Activated naive CD4-positive, alpha-beta T cell treated with Interleukin-2 at 50 U/mL for 16 hours (primary cell): ENCODE results near the gene PCBP1.
"Not testable (repeated sequence)": the region's sequence is repeated elsewhere in the genome, so short reads cannot be mapped to it uniquely, and the experiment has no call there.

Source experiments
- DNase-seq: peaks from one replicate; pipeline ENCODE4 v3.0.0-alpha.2; 2020

PCBP1 gene

DNA sequence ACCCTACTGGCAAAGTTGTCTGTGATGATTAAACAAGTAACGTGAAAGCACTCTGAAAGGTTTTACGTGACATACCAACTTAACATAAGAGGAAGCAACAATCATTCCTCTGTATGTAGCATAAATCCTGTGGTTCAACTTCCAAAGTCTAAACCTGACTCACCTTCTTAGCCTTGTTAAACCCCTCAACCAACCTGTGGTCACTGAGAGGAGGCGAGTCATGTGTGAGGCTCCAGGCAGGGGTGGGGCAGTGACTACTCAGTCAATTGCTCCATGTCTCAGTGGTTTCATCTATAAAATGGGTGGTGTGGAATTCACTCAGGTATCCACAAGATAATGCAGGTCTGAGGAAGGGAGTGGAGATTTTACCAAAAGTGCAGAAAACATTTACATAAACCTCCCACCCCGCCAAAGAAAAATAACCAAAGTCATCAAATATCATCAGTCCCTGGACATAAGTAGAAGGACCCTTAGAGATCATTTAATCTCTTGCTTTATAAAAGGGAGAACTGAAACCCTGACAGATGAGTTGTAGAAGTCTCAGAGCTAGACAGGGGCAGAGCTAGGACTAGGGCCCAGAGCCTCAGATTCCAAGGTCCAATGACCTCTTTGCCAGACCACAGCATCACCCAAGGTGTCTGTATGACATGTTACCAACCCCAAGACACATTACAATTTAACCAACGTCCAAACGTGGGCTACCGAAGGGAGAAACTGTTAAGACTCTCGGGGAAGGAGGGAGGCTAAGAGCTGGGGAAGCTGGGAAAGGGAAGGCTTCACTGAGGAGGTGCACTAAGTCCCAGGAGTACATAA is 3.7 kb upstream of the PCBP1 start:
- DNase-seq = peak; percentile 70

DNA sequence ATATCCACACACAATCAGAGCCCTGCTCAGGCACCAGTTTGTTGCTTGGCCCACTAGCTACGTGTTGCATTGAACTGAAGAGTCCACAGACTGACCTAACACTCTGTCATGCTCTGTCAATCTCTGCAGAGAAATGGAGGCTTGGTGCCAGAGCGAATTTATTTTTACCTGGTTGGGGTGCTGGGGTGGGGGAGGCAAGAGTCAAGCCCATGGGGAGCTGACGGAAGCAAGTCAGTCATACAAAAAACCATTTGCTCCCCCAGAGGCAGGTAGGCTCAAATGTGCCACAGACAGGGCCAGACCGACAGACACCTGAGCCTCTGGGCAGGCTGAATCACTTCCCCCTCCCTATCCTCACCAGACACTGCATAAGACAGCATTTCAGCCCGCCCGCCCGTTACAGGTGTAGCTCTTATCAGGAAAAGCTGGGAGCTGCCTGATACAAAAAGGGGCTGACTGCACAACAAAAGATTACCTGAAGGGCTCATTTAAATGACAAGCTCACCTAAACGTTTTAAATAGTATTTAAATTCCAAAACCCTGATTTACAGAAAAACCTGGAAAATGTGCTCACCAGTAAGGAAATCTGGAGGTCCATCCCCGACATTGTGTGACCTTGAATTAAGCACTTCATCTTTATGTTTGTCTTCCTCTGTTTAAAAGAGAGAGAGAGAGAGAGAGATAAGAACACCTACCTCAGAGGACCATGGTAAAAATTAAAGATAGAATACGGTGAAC is 2.1 kb upstream of the PCBP1 start:
- DNase-seq = peak; percentile 65

DNA sequence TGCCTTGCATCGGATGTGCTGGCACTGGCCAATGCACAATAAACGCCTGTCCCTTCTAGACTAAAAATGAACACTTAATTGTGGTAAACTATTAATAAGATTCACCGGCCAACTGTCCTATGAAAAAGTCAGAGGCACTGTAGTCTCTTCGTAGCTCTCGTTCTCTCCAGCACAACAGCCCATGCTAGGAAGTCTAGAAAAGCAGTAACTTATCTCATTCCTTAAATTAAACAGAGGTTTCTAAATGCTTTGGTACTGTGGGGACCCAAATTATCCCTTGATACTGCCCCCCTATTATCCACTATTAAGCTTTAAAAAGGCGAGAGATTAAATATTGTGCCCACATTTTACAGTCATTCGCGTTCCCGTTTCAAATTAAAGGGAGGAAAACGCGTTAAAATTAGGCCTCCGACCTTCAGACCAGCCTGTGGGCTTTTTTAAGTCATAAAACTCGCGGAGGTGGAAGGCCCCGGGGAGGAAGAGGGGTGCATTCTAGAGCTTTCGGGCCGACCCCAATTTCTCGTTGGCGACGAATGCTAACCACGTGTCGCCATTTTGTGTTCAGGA is 1.5 kb upstream of the PCBP1 start:
- DNase-seq = no peak

DNA sequence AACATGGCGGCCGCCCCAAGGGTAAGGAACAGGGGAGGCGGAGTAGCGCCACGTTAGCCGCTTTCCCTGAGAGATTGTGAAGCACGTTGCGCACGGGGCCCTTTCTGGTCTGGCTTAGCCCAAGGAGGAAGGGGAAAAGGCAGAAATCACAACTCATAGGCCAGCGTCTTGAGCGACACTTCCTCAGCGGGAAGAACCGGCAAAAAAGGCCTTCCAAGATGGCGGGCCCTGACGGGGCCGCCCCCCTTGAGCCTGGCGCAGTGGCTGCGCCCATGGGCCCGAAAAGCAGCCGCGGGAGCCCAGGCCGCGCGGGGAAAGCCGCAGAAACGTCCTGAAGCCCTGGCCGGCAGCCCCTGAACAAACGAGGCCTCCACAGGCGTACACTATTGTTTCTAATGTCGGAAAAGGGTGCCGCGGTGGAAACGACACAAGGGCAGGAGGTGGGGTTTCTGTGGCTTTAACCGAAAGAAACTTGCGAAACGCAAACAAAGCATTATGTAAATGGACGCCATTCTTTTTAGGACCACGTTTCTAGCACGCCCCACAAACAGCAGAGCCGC is 919 bp upstream of the PCBP1 start:
- DNase-seq = peak; percentile 75

DNA sequence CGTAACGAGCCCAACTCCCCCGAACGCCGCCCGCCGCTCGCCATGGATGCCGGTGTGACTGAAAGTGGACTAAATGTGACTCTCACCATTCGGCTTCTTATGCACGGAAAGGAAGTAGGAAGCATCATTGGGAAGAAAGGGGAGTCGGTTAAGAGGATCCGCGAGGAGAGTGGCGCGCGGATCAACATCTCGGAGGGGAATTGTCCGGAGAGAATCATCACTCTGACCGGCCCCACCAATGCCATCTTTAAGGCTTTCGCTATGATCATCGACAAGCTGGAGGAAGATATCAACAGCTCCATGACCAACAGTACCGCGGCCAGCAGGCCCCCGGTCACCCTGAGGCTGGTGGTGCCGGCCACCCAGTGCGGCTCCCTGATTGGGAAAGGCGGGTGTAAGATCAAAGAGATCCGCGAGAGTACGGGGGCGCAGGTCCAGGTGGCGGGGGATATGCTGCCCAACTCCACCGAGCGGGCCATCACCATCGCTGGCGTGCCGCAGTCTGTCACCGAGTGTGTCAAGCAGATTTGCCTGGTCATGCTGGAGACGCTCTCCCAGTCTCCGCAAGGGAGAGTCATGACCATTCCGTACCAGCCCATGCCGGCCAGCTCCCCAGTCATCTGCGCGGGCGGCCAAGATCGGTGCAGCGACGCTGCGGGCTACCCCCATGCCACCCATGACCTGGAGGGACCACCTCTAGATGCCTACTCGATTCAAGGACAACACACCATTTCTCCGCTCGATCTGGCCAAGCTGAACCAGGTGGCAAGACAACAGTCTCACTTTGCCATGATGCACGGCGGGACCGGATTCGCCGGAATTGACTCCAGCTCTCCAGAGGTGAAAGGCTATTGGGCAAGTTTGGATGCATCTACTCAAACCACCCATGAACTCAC is 673 bp downstream of the PCBP1 start:
- peak; percentile 56 for DNase-seq

DNA sequence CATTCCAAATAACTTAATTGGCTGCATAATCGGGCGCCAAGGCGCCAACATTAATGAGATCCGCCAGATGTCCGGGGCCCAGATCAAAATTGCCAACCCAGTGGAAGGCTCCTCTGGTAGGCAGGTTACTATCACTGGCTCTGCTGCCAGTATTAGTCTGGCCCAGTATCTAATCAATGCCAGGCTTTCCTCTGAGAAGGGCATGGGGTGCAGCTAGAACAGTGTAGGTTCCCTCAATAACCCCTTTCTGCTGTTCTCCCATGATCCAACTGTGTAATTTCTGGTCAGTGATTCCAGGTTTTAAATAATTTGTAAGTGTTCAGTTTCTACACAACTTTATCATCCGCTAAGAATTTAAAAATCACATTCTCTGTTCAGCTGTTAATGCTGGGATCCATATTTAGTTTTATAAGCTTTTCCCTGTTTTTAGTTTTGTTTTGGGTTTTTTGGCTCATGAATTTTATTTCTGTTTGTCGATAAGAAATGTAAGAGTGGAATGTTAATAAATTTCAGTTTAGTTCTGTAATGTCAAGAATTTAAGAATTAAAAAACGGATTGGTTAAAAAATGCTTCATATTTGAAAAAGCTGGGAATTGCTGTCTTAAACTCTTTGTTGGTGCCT is 1.4 kb downstream of the PCBP1 start:
- DNase-seq = no peak

DNA sequence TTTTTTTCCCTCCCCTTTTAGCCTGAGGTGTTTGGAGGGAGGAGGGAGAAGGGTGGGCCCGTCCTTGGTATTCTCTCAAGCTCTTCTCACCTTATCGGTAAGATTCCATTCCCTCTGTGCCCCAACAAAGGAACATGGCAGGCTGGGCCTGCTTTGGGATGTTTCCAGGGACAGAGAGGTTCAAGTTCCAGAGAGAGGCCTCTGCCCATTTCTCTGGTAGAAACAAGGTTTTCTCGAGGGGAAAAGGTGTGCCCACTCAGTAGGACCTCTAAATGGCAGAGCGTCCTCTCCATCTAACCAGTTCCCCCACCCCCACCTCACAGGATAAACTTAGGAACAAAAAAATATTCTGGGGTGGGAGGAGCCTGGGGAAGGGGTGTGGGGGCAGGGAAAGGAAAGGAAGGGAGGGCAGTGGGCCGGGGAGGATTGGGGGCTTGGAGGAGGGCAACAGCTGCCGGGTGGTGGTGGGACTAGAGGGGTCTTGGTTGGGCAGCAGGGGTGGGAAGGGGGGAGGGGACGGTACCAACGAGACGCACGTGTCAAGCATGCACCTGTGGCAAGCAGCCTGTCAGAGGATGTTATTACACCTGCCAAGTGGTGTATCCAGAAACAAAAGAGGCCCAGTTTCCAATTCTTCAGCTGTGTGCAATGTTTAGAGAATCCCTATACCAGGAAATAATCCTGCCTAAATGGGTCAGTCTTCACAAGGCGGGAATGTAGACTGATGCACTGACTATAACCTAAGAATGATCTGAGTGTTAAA is 2.1 kb downstream of the PCBP1 start:
- DNase-seq = peak; percentile 30

DNA sequence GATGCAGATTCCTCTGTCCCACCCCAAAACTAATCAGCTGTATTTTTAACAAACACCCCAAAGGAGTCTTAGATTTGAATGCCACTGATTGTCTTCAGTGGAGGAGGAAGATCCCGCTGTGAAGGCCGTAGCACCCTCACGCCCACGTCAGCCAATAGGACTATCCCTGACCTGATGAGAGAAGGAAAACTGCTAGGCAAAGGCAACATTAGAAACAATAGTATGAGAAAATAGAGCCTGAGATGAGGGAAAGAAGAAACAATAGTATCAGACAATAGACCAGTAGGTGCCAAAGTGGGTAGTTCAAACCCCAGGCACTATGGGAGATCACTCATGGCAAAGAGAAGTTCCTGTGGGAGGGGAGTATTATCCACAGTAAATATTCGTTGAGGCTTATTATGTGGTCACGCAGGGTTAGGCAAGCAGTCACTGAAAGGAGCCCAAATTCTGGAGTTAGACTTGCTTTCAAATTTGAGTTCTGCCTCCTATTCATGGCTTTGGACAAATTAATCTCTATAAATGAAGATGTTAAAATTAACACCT is 2.8 kb downstream of the PCBP1 start:
- no peak for DNase-seq

DNA sequence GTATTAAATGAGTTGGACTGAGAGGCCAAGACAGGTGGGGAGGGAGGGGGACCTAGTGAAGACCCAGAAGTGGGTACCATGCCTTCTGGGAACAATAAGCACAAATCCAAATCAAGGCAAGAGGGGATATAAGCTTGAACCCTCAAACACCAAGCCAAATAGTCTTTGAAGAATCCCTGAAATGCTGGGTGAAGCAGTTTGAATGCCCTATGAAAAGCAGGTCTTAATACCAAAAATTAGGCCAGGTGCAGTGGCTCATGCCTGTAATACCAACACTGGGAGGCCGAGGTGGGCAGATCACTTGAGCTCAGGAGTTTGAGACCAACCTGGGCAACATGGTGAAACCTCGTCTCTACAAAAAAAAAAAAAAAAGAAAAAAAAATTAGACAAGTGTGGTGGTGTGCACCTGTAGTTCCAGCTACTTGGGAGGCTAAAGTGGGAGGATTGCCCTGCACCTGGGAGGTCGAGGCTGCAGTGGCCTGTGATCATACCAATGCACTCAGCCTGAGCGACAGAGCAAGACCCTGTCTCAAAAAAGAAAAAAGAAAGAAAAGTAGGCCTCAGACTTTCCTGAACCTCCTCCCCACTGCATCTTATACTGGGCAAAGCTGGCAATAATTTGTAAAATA is 3.5 kb downstream of the PCBP1 start:
- no peak for DNase-seq

DNA sequence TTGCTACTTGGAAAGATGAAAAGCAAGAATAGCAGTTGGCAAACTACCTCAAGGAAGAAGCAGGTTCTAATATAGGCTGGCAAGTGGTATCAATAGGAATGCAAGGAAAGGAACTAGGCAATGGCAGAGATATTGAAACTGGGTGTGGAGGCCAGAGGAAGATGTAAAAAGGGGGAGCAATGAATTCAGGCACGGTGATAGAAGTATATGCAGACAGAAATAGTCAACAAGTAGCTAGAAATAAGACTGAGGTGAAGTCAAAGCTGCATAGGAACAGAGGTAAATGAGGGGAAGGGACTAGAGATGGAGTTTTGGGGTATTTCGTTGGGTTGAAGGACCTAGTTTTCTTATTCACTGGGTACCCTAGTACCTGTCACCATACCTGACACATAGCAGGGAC is 4.1 kb downstream of the PCBP1 start:
- DNase-seq = no peak

DNA sequence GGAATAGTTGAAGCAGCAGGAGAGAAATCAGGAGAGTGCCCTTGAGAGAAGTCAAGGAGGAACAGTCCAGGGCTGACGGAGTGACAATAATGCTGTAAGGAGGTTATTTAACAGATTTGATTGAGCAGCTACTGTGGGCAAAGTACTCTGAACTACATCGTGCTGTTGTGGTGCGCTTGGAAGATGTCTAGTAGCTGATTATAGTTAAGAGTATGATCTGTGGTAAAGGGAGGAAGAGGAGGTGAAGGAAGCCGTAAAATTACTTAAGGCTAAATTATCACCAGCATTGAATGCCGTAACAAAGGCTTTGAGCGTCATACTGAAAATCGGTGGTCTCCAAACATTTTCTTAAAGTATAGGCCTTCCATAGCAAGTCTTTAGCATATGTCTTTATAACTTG is 4.5 kb downstream of the PCBP1 start:
- no peak for DNase-seq

DNA sequence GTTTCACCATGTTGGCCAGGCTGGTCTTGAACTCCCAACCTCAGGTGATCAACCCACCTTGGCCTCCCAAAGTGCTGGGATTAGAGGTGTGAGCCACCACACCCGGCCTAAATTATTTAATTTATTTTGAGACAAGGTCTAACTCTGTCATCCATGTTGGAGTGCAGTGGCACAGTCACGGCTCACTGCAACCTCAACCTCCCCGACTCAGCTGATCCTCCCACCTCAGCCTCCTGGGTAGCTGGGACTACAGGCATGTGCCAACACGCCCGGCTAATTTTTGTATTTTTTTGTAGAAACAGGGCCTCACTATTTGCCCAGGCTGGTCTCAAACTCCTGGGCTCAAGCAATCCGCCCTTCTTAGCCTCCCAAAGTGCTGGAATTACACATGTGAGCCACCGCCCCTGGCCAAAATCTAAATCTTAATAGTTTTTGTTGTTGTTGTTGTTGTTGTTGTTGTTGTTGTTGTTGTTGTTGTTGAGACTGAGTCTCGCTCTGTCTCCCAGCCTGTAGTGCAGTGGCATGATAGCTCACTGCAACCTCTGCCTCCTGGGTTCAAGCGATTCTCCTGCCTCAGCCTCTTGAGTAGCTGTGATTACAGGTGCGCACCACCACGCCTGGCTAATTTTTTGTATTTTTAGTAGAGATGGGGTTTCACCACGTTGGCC is 5.4 kb downstream of the PCBP1 start:
- not testable (repeated sequence) for DNase-seq

DNA sequence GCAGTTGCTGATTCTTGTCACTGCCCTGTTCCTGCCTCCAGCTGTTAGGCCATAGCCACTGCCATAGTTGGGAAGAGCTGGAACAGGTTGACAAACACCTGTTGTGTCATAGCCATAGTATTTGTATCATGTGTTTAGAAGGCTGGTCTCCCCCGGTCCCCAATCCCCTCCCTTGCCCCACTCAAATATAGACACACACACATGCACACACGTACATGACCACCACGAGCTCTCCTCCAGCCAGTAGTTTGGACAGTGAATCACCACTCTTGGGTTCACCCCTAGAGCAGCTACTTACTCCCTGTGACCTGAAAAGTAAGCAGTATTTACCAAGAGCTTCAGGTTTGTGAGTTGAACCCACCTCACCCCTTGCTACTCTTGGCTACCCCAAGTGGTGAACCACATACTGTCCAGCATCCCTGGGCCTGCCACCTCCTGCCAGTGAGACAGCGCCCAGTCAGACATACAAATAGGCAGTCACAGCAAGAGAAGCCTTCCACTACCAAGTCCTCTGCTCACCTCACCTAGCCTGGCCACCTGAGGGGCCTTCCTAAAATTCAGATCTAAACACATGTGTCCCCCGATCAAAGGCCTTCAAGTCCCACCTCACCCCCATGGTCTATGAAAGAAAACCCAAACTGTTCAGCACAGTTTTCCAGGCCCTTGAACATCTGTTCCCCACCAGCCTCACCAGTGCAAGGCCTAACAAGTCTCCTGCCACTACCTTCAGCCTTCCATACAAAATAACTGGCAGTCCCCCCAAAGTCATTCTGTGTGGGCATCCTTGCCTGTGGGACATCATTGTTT is 7.1 kb downstream of the PCBP1 start:
- DNase-seq = no peak

DNA sequence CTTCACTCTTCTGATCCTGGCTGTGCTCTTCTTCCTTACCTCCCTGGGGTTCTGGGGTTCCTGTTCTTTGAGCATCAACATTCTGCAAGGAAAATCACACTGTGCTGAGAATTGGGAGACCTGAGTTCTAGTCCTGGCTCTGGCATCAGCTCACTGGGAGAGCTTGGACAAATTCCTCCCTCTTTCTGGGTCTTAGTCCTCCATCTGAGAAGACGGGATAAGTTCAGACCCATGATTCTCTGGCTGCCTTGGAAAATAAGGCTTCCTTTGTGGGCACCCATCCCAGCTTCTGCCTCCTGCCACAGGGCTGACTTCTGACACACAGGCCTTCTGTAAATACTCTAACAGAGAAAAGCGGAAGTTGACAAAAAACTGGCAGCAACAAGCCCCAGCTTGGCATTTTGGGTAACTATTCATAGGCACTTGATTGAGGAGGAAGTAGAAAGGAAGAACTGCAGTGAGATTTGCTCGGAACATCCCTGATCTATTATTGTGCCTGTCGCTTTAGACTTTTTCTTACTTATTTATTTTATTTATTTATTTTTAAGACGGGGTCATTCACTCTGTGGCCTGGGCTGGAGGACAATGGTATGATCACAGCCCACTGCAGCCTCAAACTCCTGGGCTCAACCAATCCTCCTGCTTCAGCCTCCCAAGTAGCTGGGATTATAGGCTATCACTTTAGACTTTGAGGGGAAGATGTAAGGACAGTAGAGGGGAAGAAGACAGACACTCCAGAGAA is 7.9 kb downstream of the PCBP1 start:
- DNase-seq = peak; percentile 43

DNA sequence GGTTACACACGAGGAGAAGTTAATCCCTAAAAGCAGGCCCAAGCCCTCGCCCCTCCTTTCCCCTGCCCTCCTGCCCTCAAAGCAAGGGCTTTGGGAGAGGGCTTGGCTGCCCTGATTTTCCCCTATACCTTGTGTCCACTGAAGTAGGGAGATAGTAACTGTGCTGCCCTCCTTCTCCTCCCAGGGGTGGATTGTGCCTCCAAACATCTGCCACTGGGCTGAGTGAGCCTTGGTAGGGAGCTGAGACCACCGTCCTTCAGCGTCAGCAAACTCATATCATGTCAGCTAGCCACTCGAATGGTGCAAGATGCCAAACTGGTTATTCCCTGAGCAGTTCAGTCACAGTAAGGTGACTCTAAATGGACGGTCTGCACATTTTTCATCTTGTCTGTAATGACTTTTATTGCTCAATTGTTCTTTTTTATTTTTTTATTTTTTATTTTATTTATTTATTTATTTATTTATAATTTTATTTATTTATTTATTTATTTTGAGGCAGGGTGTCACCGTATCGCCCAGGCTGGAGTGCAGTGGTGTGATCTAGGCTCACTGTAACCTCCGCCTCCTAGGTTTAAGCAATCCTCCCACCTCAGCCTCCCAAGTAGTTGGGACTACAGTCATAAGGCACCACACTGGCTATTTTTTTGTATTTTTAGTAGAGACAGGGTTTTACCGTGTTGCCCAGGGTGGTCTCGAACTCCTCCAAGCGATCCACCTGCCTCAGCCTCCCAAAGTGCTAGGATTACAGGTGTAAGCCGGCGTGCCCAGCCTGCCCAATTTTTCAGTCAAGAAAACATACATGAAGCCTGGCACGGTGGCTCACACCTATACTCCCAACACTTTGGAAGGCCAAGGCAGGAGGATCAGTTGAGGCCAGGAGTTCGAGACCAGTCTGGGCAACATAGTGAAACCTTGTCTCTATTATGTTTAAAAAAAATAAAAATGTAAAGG is 8.7 kb downstream of the PCBP1 start:
- DNase-seq = no peak

DNA sequence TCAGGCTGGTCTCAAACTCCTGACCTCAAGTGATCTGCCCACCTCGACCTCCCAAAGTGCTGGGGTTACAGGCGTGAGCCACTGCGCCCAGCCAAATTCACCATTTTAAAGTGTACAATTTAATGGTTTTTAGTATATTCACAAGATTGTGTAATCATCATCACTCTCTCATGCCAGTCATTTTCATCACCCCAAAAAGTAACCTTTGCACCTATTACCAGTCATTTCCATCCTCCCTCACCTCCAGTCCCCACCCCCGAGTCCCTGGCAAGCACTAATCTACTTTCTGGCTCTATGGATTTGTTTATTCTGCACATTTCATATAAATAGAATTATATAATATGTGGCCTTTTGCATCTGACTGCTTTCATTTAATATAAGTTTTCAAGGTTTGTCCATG is 10.8 kb downstream of the PCBP1 start:
- DNase-seq = no peak

DNA sequence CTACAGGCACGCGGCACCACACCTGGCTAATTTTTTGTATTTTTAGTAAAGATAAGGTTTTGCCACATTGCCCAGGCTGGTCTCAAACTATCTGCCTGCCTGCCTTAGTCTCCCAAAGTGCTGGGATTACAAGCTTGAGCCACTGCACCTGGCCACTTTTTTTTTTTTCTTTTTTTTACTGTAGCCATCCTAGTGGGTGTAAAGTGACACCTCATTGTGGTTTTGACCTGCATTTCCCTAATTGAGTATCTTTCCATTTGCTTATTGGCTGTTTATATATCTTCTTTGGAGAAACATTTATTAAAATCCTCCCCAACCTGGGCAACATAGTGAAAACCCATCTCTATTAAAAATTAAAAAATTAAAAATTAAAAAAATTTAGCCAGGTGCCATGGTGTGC is 12.0 kb downstream of the PCBP1 start:
- no peak for DNase-seq
